Hepatocyte (in vitro differentiated cells): Measurements from ENCODE around the gene CASKIN1. TPM values are rescaled to one million over a fixed set of nuclear protein-coding genes. Genes with fewer than 3 reads are reported as not detected.

ENCODE experiments used
- DNase-seq: peaks from one replicate; pipeline ENCODE4 v3.0.0-alpha.2; 2016; ENCODE audit warnings: low spot score
- H2AFZ ChIP-seq: fragments of 200-600 bp; sonication (generic); 2 replicates; pipeline ENCODE4 v1.6.0; 2016; ENCODE audit warnings: antibody characterized with exemption, mild to moderate bottlenecking
- H3K27ac ChIP-seq: fragments of 200-600 bp; sonication (generic); 2 replicates; pipeline ENCODE4 v1.5.1; 2016; ENCODE audit warnings: mild to moderate bottlenecking
- H3K27me3 ChIP-seq: fragments of 200-600 bp; sonication (generic); 2 replicates; pipeline ENCODE4 v1.6.1; 2016
- H3K36me3 ChIP-seq: fragments of 200-600 bp; sonication (generic); replicated peaks from 2 replicates; pipeline ENCODE4 v1.5.1; 2016; ENCODE audit warnings: low read depth; ENCODE audit not compliant: insufficient read depth
- H3K4me1 ChIP-seq: fragments of 200-600 bp; sonication (generic); 2 replicates; pipeline ENCODE4 v1.5.1; 2016; ENCODE audit warnings: mild to moderate bottlenecking, moderate library complexity; ENCODE audit not compliant: insufficient read depth
- H3K4me2 ChIP-seq: fragments of 200-600 bp; sonication (generic); 2 replicates; pipeline ENCODE4 v1.6.0; 2016
- H3K4me3 ChIP-seq: fragments of 200-600 bp; sonication (generic); 2 replicates; pipeline ENCODE4 v1.5.1; 2016; ENCODE audit warnings: mild to moderate bottlenecking
- H3K79me2 ChIP-seq: fragments of 200-600 bp; sonication (generic); 2 replicates; pipeline ENCODE4 v1.6.0; 2017; ENCODE audit warnings: mild to moderate bottlenecking
- H3K9me2 ChIP-seq: fragments of 200-600 bp; sonication (generic); replicated peaks from 2 replicates; pipeline ENCODE4 v1.6.0; 2017; ENCODE audit warnings: mild to moderate bottlenecking; ENCODE audit not compliant: insufficient read depth
- H3K9me3 ChIP-seq: fragments of 200-600 bp; sonication (generic); 2 replicates; pipeline ENCODE4 v1.5.1; 2016; ENCODE audit warnings: low read depth, mild to moderate bottlenecking
- H4K20me1 ChIP-seq: fragments of 200-600 bp; sonication (generic); 2 replicates; pipeline ENCODE4 v1.6.0; 2016; ENCODE audit warnings: mild to moderate bottlenecking; ENCODE audit not compliant: insufficient read depth, poor library complexity, severe bottlenecking
- EZH2 ChIP-seq: fragments of 200-600 bp; sonication (generic); IDR thresholded peaks from 2 replicates; pipeline ENCODE4 v1.6.1; 2016; ENCODE audit warnings: antibody characterized with exemption, mild to moderate bottlenecking, borderline replicate concordance
- EZH2phosphoT487 ChIP-seq: fragments of 200-600 bp; sonication (generic); IDR thresholded peaks from one replicate; pipeline ENCODE4 v1.6.1; 2018; ENCODE audit warnings: antibody characterized with exemption, mild to moderate bottlenecking, low read depth, moderate library complexity; ENCODE audit not compliant: unreplicated experiment, severe bottlenecking
- WGBS: methylation state at CpG from one replicate; pipeline ENCODE4 v1.1.6; 2016; ENCODE audit warnings: low lambda C conversion rate; ENCODE audit errors: missing lambda C conversion rate; 5-methylcytosine and 5-hydroxymethylcytosine counted together
- polyA plus RNA-seq: library from polyadenylated mRNA; unstranded; fragments of >200 nt; fragmentation: Nextera tagmentation; extraction: Ambion mirVana; gene quantifications from 2 replicates; pipeline ENCODE4 v1.2.1, GENCODE V29; 2016
- total RNA-seq: library from RNA; depleted of rRNA; stranded (reverse); fragments of >200 nt; gene quantifications from 2 replicates; pipeline ENCODE4 v1.2.3, GENCODE V29; 2014
- TF ChIP-seq, protein P1 (sequence below): fragments of 200-600 bp; sonication (generic); IDR thresholded peaks from 2 replicates; pipeline ENCODE4 v1.5.1; 2016; ENCODE audit warnings: antibody characterized with exemption, mild to moderate bottlenecking; ENCODE audit not compliant: poor library complexity

Gene CASKIN1
- total and polyA plus RNA-seq, 2 experiments from 2014 or later = 0.47 to 1.7 TPM

DNA sequence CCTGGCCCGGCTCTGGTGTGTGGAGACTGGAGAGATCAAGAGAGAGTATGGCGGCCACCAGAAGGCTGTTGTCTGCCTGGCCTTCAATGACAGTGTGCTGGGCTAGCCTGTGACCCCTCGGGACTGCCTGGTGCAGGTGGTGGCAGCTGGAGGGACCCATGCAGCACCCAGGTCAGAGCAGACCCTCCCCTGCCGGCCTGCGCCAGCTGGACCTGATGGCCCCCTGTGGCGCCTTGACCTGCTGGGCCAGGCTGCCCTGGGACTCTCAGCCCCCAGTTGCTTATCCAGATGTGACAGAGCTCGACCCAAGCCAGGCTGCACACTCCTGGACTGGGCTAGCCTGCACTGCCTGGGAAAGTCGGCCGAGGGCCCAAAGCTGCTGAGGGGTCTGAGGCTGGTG lies 12.4 kb upstream of the CASKIN1 start:
- H2AFZ ChIP-seq = no peak overlapping the region
- no peaks in the 10 kb centered on the region for H3K9me3 ChIP-seq
- peaks cover 16% of the 10 kb centered on the region for H3K4me1 ChIP-seq
- H3K79me2 ChIP-seq = peaks cover 27% of the 10 kb centered on the region
- no peaks in the 10 kb centered on the region for H3K36me3 ChIP-seq
- H3K4me2 ChIP-seq = no peak overlapping the region
- 96% methylated on average over 9 of the region's 9 CpGs for WGBS
- H3K27ac ChIP-seq = no peak overlapping the region
- no peak overlapping the region for H3K4me3 ChIP-seq
- no peaks in the 10 kb centered on the region for H3K9me2 ChIP-seq
- TF ChIP-seq, protein P1, sequence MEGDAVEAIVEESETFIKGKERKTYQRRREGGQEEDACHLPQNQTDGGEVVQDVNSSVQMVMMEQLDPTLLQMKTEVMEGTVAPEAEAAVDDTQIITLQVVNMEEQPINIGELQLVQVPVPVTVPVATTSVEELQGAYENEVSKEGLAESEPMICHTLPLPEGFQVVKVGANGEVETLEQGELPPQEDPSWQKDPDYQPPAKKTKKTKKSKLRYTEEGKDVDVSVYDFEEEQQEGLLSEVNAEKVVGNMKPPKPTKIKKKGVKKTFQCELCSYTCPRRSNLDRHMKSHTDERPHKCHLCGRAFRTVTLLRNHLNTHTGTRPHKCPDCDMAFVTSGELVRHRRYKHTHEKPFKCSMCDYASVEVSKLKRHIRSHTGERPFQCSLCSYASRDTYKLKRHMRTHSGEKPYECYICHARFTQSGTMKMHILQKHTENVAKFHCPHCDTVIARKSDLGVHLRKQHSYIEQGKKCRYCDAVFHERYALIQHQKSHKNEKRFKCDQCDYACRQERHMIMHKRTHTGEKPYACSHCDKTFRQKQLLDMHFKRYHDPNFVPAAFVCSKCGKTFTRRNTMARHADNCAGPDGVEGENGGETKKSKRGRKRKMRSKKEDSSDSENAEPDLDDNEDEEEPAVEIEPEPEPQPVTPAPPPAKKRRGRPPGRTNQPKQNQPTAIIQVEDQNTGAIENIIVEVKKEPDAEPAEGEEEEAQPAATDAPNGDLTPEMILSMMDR = no peak
- TF ChIP-seq EZH2 (no peak), EZH2phosphoT487 (no peak)
- no peak for DNase-seq
- H3K27me3 ChIP-seq = no peaks in the 10 kb centered on the region
- peaks cover 8% of the 10 kb centered on the region for H4K20me1 ChIP-seq

DNA sequence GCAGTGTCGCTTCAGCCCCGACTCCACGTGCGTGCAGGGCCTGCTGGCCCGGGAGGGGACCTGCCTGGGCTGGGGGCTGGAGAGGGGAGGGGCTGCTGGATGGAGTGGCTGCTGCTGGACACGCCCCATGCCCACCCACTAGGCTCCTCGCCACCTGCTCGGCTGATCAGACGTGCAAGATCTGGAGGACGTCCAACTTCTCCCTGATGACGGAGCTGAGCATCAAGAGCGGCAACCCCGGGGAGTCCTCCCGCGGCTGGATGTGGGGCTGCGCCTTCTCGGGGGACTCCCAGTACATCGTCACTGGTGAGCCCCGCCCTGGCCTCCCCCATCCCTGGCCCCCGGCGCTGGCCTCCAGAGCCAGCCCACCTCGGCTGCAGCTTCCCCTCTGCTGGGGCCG lies 11.9 kb upstream of the CASKIN1 start:
- Histone ChIP-seq H3K4me1 (peaks cover 15% of the 10 kb centered on the region), H4K20me1 (peaks cover 6% of the 10 kb centered on the region), H3K9me3 (no peaks in the 10 kb centered on the region), H3K27ac (no peak overlapping the region), H3K36me3 (no peaks in the 10 kb centered on the region), H3K4me2 (no peak overlapping the region), H3K27me3 (no peaks in the 10 kb centered on the region), H3K9me2 (no peaks in the 10 kb centered on the region), H2AFZ (no peak overlapping the region), H3K4me3 (no peak overlapping the region), H3K79me2 (peaks cover 23% of the 10 kb centered on the region)
- TF ChIP-seq, protein P1 = no peak
- TF ChIP-seq EZH2phosphoT487 (no peak), EZH2 (no peak)
- DNase-seq = no peak
- 85% methylated on average over 7 of the region's 23 CpGs for WGBS

DNA sequence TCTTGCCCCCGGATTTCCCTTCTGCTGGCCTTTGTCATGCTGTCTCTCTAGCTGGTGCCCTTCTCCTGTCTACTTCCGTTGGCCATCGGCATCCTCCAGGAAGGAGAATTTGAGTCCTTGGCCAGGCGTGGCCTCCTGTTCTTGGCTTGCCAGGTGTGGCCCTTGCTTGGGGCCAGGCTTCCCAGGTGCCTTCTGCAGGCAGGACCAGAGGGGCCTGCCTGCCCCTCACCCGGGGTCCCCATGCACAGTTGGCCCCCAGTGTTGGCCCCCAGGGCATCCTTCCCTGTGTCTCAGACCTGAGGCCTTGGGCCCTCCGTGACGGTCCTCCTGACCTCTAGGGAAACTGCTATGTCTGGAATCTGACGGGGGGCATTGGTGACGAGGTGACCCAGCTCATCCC lies 11.5 kb upstream of the CASKIN1 start:
- 94% methylated on average over 9 of the region's 9 CpGs for WGBS
- TF ChIP-seq, protein P1 = no peak
- TF ChIP-seq EZH2 = no peak
- TF ChIP-seq EZH2phosphoT487 = no peak

More for the DNA sequence above, 11.5 kb upstream of the CASKIN1 start:
- Histone ChIP-seq H4K20me1 (peaks cover 2% of the 10 kb centered on the region), H3K9me3 (no peaks in the 10 kb centered on the region), H3K79me2 (peaks cover 18% of the 10 kb centered on the region), H3K36me3 (no peaks in the 10 kb centered on the region), H2AFZ (no peak overlapping the region), H3K27ac (no peak overlapping the region), H3K4me2 (no peak overlapping the region), H3K4me1 (peaks cover 11% of the 10 kb centered on the region), H3K4me3 (no peak overlapping the region), H3K27me3 (no peaks in the 10 kb centered on the region), H3K9me2 (no peaks in the 10 kb centered on the region)
- DNase-seq = no peak
